ENCODE measurements around the gene ZSWIM1.

ZSWIM1 gene

GRCh38 chr20:45933266-45934045, 52.4 kb downstream of the ZSWIM1 start:
- peak; percentile 30 for DNase-seq

DNA sequence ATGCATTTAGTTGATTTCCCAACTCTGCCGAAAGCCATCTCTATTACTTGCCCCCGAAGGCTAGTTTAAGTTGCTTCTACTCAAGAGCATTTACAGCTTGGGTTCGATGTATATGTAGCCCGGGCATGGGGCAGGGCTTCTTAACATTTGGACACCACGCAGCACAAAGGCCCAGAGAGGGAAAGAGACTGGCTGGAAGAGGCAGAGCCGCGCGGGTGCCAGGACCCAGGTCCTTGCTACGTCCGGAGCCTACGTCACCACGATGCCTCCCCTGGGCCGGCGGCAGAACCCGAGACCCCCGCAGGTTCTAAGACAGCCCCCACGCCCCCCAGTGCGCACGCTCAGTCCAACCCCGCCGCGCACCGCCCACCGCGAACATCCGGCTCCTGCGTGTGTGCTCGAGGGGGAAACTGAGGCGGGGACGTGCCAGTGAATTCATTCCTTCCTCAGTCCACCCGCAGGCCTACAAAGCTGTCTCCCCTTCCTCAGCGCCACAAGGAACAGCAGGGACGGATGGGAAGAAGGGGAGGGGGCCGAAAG, 53.1 kb downstream of the ZSWIM1 start:
- peak; percentile 80 for DNase-seq
